ENCODE measurements around the gene LDLRAD3. TPM values are rescaled to one million over a fixed set of nuclear protein-coding genes. Genes with fewer than 3 reads are reported as not detected.

Gene LDLRAD3
- total RNA-seq, 2 donors from 2014 or later, result 19.2 to 30.6 TPM

- Mint-ChIP-seq H3K36me3 (ENCODE audit: low read depth) (peaks cover 1% of the 10 kb centered on the region), H3K27ac (no peak overlapping the region), H3K9me3 (no peaks in the 10 kb centered on the region), H3K4me1 (peaks cover 36% of the 10 kb centered on the region), H3K4me3 (no peak overlapping the region), H3K27me3 (ENCODE audit: insufficient read depth) (no peaks in the 10 kb centered on the region)
- H3K27ac ChIP-seq (ENCODE audit: low read depth, low read length), result no peak overlapping the region
- H3K36me3 ChIP-seq (ENCODE audit: control insufficient read depth, insufficient read depth, low read length), result no peaks in the 10 kb centered on the region
- no peaks in the 10 kb centered on the region for H3K9me3 ChIP-seq (ENCODE audit: control insufficient read depth, low read length)
- H3K4me1 ChIP-seq (ENCODE audit: control insufficient read depth, insufficient read depth, low read length), result peaks cover 13% of the 10 kb centered on the region
- no peak overlapping the region for H3K9ac ChIP-seq (ENCODE audit: extremely low read depth, low read length, poor library complexity, severe bottlenecking)
- WGBS, 2 experiments (ENCODE audit: insufficient coverage in 1 of 2, insufficient read length in 1 of 2), result 89 to 93% methylated on average over 4 to 6 of the region's 6 CpGs
- no peaks in the 10 kb centered on the region for H3K27me3 ChIP-seq (ENCODE audit: control insufficient read depth, insufficient read depth, low read length, poor library complexity, severe bottlenecking)
- no peak for DNase-seq
- no peak overlapping the region for H3K4me3 ChIP-seq (ENCODE audit: low read length)
- TF ChIP-seq, protein P1, sequence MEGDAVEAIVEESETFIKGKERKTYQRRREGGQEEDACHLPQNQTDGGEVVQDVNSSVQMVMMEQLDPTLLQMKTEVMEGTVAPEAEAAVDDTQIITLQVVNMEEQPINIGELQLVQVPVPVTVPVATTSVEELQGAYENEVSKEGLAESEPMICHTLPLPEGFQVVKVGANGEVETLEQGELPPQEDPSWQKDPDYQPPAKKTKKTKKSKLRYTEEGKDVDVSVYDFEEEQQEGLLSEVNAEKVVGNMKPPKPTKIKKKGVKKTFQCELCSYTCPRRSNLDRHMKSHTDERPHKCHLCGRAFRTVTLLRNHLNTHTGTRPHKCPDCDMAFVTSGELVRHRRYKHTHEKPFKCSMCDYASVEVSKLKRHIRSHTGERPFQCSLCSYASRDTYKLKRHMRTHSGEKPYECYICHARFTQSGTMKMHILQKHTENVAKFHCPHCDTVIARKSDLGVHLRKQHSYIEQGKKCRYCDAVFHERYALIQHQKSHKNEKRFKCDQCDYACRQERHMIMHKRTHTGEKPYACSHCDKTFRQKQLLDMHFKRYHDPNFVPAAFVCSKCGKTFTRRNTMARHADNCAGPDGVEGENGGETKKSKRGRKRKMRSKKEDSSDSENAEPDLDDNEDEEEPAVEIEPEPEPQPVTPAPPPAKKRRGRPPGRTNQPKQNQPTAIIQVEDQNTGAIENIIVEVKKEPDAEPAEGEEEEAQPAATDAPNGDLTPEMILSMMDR (conservative IDR thresholded peaks at IDR 0.05), result no peak
Measured at GRCh38 chr11:36026315-36026968, 82.6 kb downstream of the LDLRAD3 start.

DNA sequence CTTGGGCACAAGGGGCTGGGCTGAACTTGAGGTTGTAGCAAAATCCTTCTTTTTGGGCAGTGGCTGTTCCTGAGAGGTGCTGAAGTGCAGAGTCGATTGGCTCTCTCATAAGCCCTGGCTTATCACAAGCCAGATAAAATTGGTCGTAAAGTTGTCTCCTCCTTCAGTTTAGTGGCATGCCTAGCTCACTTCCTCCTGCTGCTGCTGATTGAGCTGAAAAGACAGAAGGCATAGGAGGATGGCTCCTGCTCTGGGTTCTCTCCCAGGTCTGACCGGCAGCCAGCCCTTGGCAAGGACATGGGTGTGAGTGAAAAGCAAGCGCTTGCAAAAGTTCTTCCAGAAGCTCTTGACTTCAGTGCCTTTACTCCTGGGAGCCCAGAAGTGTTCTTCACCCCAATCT lies 83.9 kb downstream of the LDLRAD3 start:
- 71 to 82% methylated on average over 1 to 4 of the region's 4 CpGs for WGBS, 2 experiments (ENCODE audit: insufficient coverage in 1 of 2, insufficient read length in 1 of 2)
- Histone ChIP-seq H3K4me1 (ENCODE audit: control insufficient read depth, insufficient read depth, low read length) (peaks cover 10% of the 10 kb centered on the region), H3K9ac (ENCODE audit: extremely low read depth, low read length, poor library complexity, severe bottlenecking) (no peak overlapping the region), H3K4me3 (ENCODE audit: low read length) (no peak overlapping the region), H3K27me3 (ENCODE audit: control insufficient read depth, insufficient read depth, low read length, poor library complexity, severe bottlenecking) (no peaks in the 10 kb centered on the region), H3K36me3 (ENCODE audit: control insufficient read depth, insufficient read depth, low read length) (no peaks in the 10 kb centered on the region), H3K9me3 (ENCODE audit: control insufficient read depth, low read length) (no peaks in the 10 kb centered on the region), H3K27ac (ENCODE audit: low read depth, low read length) (no peak overlapping the region)
- TF ChIP-seq, protein P1 (conservative IDR thresholded peaks at IDR 0.05), result no peak
- Mint-ChIP-seq H3K4me3 (no peak overlapping the region), H3K36me3 (ENCODE audit: low read depth) (peaks cover 7% of the 10 kb centered on the region), H3K9me3 (no peaks in the 10 kb centered on the region), H3K27ac (no peak overlapping the region), H3K27me3 (ENCODE audit: insufficient read depth) (no peaks in the 10 kb centered on the region), H3K4me1 (peaks cover 33% of the 10 kb centered on the region)
- no peak for DNase-seq

DNA sequence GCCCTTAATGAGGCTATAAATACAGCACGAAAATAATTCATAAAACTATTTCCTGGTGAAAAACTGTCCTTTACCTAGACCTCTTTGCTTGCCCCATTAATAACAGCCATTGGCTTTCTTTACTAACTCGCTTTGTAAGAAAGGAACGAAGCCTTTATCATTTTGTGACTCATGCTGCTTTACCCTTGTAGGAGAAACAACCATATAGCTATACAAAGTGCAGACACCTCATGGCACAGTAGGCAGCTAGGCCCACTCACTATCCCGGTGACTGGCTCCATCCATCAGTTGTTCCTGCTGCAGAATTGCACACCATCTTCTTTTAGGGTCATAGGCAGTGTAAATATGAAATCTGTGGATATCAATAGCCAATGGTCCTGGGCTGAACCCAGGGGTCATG lies 85.8 kb downstream of the LDLRAD3 start:
- no peak overlapping the region for H3K4me3 Mint-ChIP-seq
- H3K27me3 Mint-ChIP-seq (ENCODE audit: insufficient read depth), result no peaks in the 10 kb centered on the region
- Histone ChIP-seq H3K27ac (ENCODE audit: low read depth, low read length) (no peak overlapping the region), H3K9me3 (ENCODE audit: control insufficient read depth, low read length) (no peaks in the 10 kb centered on the region), H3K4me3 (ENCODE audit: low read length) (no peak overlapping the region), H3K9ac (ENCODE audit: extremely low read depth, low read length, poor library complexity, severe bottlenecking) (no peak overlapping the region), H3K36me3 (ENCODE audit: control insufficient read depth, insufficient read depth, low read length) (peaks cover 3% of the 10 kb centered on the region), H3K27me3 (ENCODE audit: control insufficient read depth, insufficient read depth, low read length, poor library complexity, severe bottlenecking) (no peaks in the 10 kb centered on the region), H3K4me1 (ENCODE audit: control insufficient read depth, insufficient read depth, low read length) (peaks cover 6% of the 10 kb centered on the region)
- peaks cover 15% of the 10 kb centered on the region for H3K36me3 Mint-ChIP-seq (ENCODE audit: low read depth)
- H3K4me1 Mint-ChIP-seq, result peaks cover 37% of the 10 kb centered on the region
- WGBS, 2 experiments (ENCODE audit: insufficient coverage in 1 of 2, insufficient read length in 1 of 2), result 79 to 82% methylated on average over 3 to 4 of the region's 4 CpGs
- peaks cover 2% of the 10 kb centered on the region for H3K9me3 Mint-ChIP-seq
- H3K27ac Mint-ChIP-seq, result no peak overlapping the region
- TF ChIP-seq, protein P1 (conservative IDR thresholded peaks at IDR 0.05), result no peak
- DNase-seq, result no peak
